Activated CD4-positive, alpha-beta T cell treated with anti-CD3 and anti-CD28 coated beads, Interleukin-2, amount 50 U/mL, for 24 hours (primary cell): Measurements from ENCODE around the gene TRMU.

ENCODE experiments used
- DNase-seq, 2 donors: peaks; one replicate each; pipeline ENCODE4 v3.0.0-alpha.2; 2020; ENCODE audit warnings: low read depth in 1 of 2, low spot score in 1 of 2

Gene TRMU

GRCh38 chr22:46355996-46356471 lies 20.5 kb downstream of the TRMU start:
- DNase-seq: no peak

GRCh38 chr22:46356496-46357480 lies 21.3 kb downstream of the TRMU start:
- DNase-seq: no peak

GRCh38 chr22:46357711-46358520 lies 22.4 kb downstream of the TRMU start:
- DNase-seq: no peak

- no peak for DNase-seq
Measured at GRCh38 chr22:46358766-46359165, 23.3 kb downstream of the TRMU start.

- DNase-seq: no peak
Measured at GRCh38 chr22:46359362-46359761, 23.8 kb downstream of the TRMU start.

- no peak for DNase-seq
Measured at GRCh38 chr22:46360097-46360496, 24.6 kb downstream of the TRMU start.

- no peak for DNase-seq
Measured at GRCh38 chr22:46360891-46361290, 25.4 kb downstream of the TRMU start.

GRCh38 chr22:46361826-46362202 lies 26.3 kb downstream of the TRMU start:
- no peak for DNase-seq

GRCh38 chr22:46362203-46362933 lies 26.9 kb downstream of the TRMU start:
- no peak for DNase-seq

GRCh38 chr22:46362934-46363515 lies 27.5 kb downstream of the TRMU start:
- DNase-seq: no peak

GRCh38 chr22:46363611-46364321 lies 28.3 kb downstream of the TRMU start:
- DNase-seq: no peak

- no peak for DNase-seq
Measured at GRCh38 chr22:46364341-46365165, 29.0 kb downstream of the TRMU start.

- no peak for DNase-seq
Measured at GRCh38 chr22:46365166-46365624, 29.7 kb downstream of the TRMU start.

GRCh38 chr22:46366327-46366731 lies 30.8 kb downstream of the TRMU start:
- no peak for DNase-seq

- no peak for DNase-seq
Measured at GRCh38 chr22:46366801-46367706, 31.5 kb downstream of the TRMU start.

- DNase-seq: peak; percentile 48 to 58
Measured at GRCh38 chr22:46367707-46368191, 32.2 kb downstream of the TRMU start.

- DNase-seq: no peak
Measured at GRCh38 chr22:46368422-46368821, 32.9 kb downstream of the TRMU start.
